RCC 7860 (cell line): ENCODE measurements around the gene AAGAB.

Source experiments
- DNase-seq: peaks from one replicate; pipeline ENCODE4 v3.0.0-alpha.2; 2015; ENCODE audit warnings: low spot score
- FAIRE-seq: peaks from 2 replicates; lab custom pipeline; 2012; peaks lifted over from hg19 to GRCh38; lab: Jason Lieb, UNC

The AAGAB gene

GRCh38 chr15:67212684-67213367 is 41.6 kb downstream of the AAGAB start:
- FAIRE-seq: no peak

GRCh38 chr15:67210555-67211168 is 43.8 kb downstream of the AAGAB start:
- DNase-seq (no peak), FAIRE-seq (no peak)

More at GRCh38 chr15:67212684-67213367, 41.6 kb downstream of the AAGAB start:
- no peak for DNase-seq

GRCh38 chr15:67208396-67208795 is 46.1 kb downstream of the AAGAB start:
- FAIRE-seq: no peak
- DNase-seq: no peak

GRCh38 chr15:67207555-67208207 is 46.8 kb downstream of the AAGAB start:
- FAIRE-seq: no peak

GRCh38 chr15:67202991-67203390 is 51.5 kb downstream of the AAGAB start:
- DNase-seq (no peak), FAIRE-seq (no peak)

More at GRCh38 chr15:67207555-67208207, 46.8 kb downstream of the AAGAB start:
- DNase-seq: no peak

GRCh38 chr15:67202091-67202490 is 52.4 kb downstream of the AAGAB start:
- DNase-seq (no peak), FAIRE-seq (no peak)

- FAIRE-seq (peak; percentile 76), DNase-seq (peak; percentile 51)
These were observed 53.3 kb downstream of the AAGAB start for GRCh38 chr15:67201136-67201535.

GRCh38 chr15:67199881-67200763 is 54.3 kb downstream of the AAGAB start:
- no peak for DNase-seq
- FAIRE-seq: no peak

- DNase-seq (no peak), FAIRE-seq (no peak)
These were observed 55.1 kb downstream of the AAGAB start for GRCh38 chr15:67199391-67199790.

GRCh38 chr15:67198157-67198754 is 56.2 kb downstream of the AAGAB start:
- no peak for FAIRE-seq

GRCh38 chr15:67197364-67197695 is 57.1 kb downstream of the AAGAB start:
- DNase-seq (no peak), FAIRE-seq (no peak)

More at GRCh38 chr15:67198157-67198754, 56.2 kb downstream of the AAGAB start:
- no peak for DNase-seq

GRCh38 chr15:67196672-67197363 is 57.6 kb downstream of the AAGAB start:
- peak; percentile 76 for DNase-seq
- FAIRE-seq: peak; percentile 45

- FAIRE-seq (no peak), DNase-seq (no peak)
These were observed 58.2 kb downstream of the AAGAB start for GRCh38 chr15:67196222-67196621.

GRCh38 chr15:67195305-67195704 is 59.2 kb downstream of the AAGAB start:
- DNase-seq (no peak), FAIRE-seq (no peak)

- DNase-seq (no peak), FAIRE-seq (no peak)
These were observed 60.0 kb downstream of the AAGAB start for GRCh38 chr15:67194171-67195114.

GRCh38 chr15:67193223-67193990 is 61.1 kb downstream of the AAGAB start:
- FAIRE-seq (no peak), DNase-seq (no peak)

- no peak for DNase-seq
- FAIRE-seq: no peak
These were observed 62.2 kb downstream of the AAGAB start for GRCh38 chr15:67192185-67192820.

- DNase-seq (no peak), FAIRE-seq (no peak)
These were observed 63.6 kb downstream of the AAGAB start for GRCh38 chr15:67190813-67191212.
